Upper lobe of left lung (tissue), 6 donors: ENCODE results near the gene HIBCH. TPM values are rescaled to one million over a fixed set of nuclear protein-coding genes. Genes with fewer than 3 reads are reported as not detected.

Experiments used
- ATAC-seq, 2 donors: fragments of 200-7000 bp; cut with Tn5 transposase; one replicate each; pipeline ENCODE4 v1.9.1; 2022; ENCODE audit warnings: mild to moderate bottlenecking in 2 of 2, moderate library complexity in 2 of 2; ENCODE audit not compliant: low FRiP score in 2 of 2
- DNase-seq, 2 donors: peaks; one replicate each; pipeline ENCODE4 v3.0.0-alpha.2; 2019 to 2020
- H3K27ac ChIP-seq, 4 donors: fragments of 200-600 bp; sonication (generic); one replicate each; pipeline ENCODE4 v1.5.1; 2016 to 2019
- H3K27me3 ChIP-seq, 4 donors: fragments of 200-600 bp; sonication (generic); one replicate each; pipeline ENCODE4 v1.5.1; 2017 to 2019
- H3K36me3 ChIP-seq, 4 donors: fragments of 200-600 bp; sonication (generic); one replicate each; pipeline ENCODE4 v1.5.1; 2016 to 2019
- H3K4me1 ChIP-seq, 4 donors: fragments of 200-600 bp; sonication (generic); one replicate each; pipeline ENCODE4 v1.5.1; 2018 to 2019
- H3K4me3 ChIP-seq, 4 donors: fragments of 200-600 bp; sonication (generic); one replicate each; pipeline ENCODE4 v1.5.1; 2017 to 2019; ENCODE audit warnings: mild to moderate bottlenecking in 2 of 4, moderate library complexity in 1 of 4
- H3K9me3 ChIP-seq, 4 donors: fragments of 200-600 bp; sonication (generic); one replicate each; pipeline ENCODE4 v1.5.1; 2018 to 2019
- CTCF ChIP-seq, 6 experiments: fragments of 450-650 bp in 4 of 6; fragments of 200-600 bp in 2 of 6; sonication (generic) in 2 of 6; IDR thresholded peaks; one replicate each; pipeline ENCODE4 v1.5.1; 2016 to 2019; ENCODE audit warnings: antibody characterized with exemption in 6 of 6
- EP300 ChIP-seq, 4 donors: sonication (generic); formaldehyde crosslinking; IDR thresholded peaks; one replicate each; pipeline ENCODE4 v1.5.1; 2017; ENCODE audit warnings: antibody characterized with exemption in 4 of 4, control low read depth in 2 of 4
- POLR2A ChIP-seq, 4 donors: fragments of 450-650 bp; IDR thresholded peaks; one replicate each; pipeline ENCODE4 v1.5.1; 2016 to 2017; ENCODE audit warnings: antibody characterized with exemption in 4 of 4, mild to moderate bottlenecking in 2 of 4
- POLR2AphosphoS5 ChIP-seq, 2 donors: sonication (generic); formaldehyde crosslinking; IDR thresholded peaks; one replicate each; pipeline ENCODE4 v1.5.1; 2017; ENCODE audit warnings: antibody characterized with exemption in 2 of 2
- WGBS, 2 donors: methylation state at CpG; one replicate each; pipeline ENCODE4 v1.1.5; 2017 to 2018; 5-methylcytosine and 5-hydroxymethylcytosine counted together
- total RNA-seq, 6 donors: library from RNA; depleted of rRNA in 4 of 6; stranded (reverse); fragments of >200 nt in 4 of 6; gene quantifications; one replicate each; pipeline versions ENCODE4 v1.1.0 to v1.2.1, GENCODE V29; 2016 to 2021
- donor health status: DM: no; HTN: no; CAD: no; lungs with moderate emphysema.
- donor health status: DM: no; HTN: yes; CAD: no; lungs with severe emphysema.

The HIBCH gene
- total RNA-seq, 6 donors from 2014 or later = 10.1 to 24.2 (median 14.7) TPM

DNA sequence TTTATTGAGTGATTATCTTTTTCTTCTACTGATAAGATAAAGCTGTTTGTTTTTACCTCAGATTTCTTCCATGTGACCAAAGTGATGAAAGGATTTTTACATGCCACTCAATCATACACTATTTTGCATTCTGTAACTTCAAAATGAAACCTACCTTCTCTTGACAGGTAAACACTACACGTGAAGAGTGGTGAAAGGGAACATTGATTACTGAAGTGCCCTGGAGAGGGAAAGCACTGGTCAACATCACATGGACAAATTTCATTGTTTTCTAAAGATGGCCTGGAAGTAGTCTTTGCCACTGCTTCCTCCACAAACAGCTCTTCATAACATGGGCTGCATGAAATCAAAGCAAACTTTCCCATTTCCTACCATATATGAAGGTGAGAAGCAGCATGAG is 120.1 kb downstream of the HIBCH start:
- Histone ChIP-seq H3K4me3 (no peak overlapping the region), H3K27ac (no peak overlapping the region), H3K36me3 (peaks cover 0 to 15% (median 3%) of the 10 kb centered on the region in 4 donors), H3K27me3 (no peaks in the 10 kb centered on the region), H3K9me3 (no peaks in the 10 kb centered on the region), H3K4me1 (no peaks in the 10 kb centered on the region)
- TF ChIP-seq CTCF (IDR thresholded peaks at IDR 0.05) (no peak), EP300 (IDR thresholded peaks at IDR 0.05) (no peak), POLR2A (IDR thresholded peaks at IDR 0.05) (no peak), POLR2AphosphoS5 (IDR thresholded peaks at IDR 0.05) (no peak)
- WGBS, 2 donors = 42 to 63% methylated on average over 1 of the region's 1 CpG
- ATAC-seq (no peak), DNase-seq (no peak)

DNA sequence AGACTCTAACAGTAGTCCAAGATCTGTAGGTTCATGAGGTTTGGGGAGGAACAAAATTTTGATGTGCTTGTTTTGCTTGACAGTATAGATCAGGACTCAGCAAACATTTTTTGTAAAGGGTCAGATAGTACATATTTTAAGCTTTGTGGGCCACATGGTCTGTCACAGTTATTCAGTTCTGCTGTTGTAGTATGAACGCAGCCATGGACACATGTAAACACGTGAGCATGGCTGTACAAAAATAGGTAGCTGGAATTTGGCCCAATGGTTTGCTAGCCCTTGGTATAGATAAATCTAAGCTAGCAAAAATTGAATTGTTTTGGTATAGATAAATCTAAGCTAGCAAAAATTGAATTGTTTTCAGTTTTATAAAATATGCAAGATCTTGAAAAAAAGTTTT is 120.5 kb downstream of the HIBCH start:
- no peak overlapping the region for H3K27ac ChIP-seq
- TF ChIP-seq EP300 (IDR thresholded peaks at IDR 0.05) (no peak), POLR2A (IDR thresholded peaks at IDR 0.05) (no peak), CTCF (IDR thresholded peaks at IDR 0.05) (no peak), POLR2AphosphoS5 (IDR thresholded peaks at IDR 0.05) (no peak)
- WGBS, 2 donors = 82 to 87% methylated on average over 2 of the region's 2 CpGs
- DNase-seq = no peak
- H3K4me3 ChIP-seq = no peak overlapping the region
- no peaks in the 10 kb centered on the region for H3K4me1 ChIP-seq
- peaks cover 0 to 15% (median 3%) of the 10 kb centered on the region in 4 donors for H3K36me3 ChIP-seq
- no peaks in the 10 kb centered on the region for H3K9me3 ChIP-seq
- no peaks in the 10 kb centered on the region for H3K27me3 ChIP-seq
- ATAC-seq = no peak

- 77 to 80% methylated on average over 5 of the region's 5 CpGs for WGBS, 2 donors
- TF ChIP-seq EP300 (IDR thresholded peaks at IDR 0.05) (no peak), POLR2A (IDR thresholded peaks at IDR 0.05) (no peak), CTCF (IDR thresholded peaks at IDR 0.05) (no peak), POLR2AphosphoS5 (IDR thresholded peaks at IDR 0.05) (no peak)
- no peak for ATAC-seq
- no peaks in the 10 kb centered on the region for H3K27me3 ChIP-seq
- peaks cover 0 to 9% (median 0%) of the 10 kb centered on the region in 4 donors for H3K36me3 ChIP-seq
- no peaks in the 10 kb centered on the region for H3K9me3 ChIP-seq
- H3K27ac ChIP-seq = no peak overlapping the region
- H3K4me1 ChIP-seq = no peaks in the 10 kb centered on the region
- no peak overlapping the region for H3K4me3 ChIP-seq
- no peak for DNase-seq
Observed at GRCh38 chr2:190197143-190197720, 122.4 kb downstream of the HIBCH start.

DNA sequence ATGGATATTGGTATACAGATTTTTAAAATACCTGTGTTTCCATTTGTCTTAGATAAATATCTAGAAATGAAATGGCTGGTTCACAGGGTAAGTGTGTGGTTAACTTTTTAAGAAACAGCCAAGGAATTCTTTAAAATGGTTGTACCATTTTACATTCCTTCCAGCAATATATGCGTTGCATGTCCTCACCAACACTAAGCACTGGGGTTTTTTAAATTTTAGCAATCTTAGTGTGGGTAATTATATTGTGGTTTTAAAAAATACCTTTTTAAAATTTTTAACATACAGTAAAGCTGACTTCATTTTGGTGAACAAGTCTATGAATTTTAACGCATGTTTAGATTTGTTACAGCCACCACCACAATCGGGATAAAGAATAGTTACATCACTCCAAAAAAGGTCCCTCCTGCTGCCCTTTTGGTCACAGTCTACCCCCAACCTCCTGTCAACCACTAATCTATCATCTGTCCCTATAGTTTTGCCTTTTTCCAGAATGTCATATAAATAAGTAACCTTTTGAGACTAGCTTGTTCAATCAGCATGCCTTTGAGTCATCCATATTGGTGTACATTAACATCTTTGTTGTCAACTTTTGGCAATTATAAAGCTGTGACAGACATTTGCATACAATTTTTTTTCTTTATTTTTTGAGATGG is 129.0 kb downstream of the HIBCH start:
- 97 to 98% methylated on average over 3 of the region's 3 CpGs for WGBS, 2 donors
- no peak for TF ChIP-seq POLR2AphosphoS5 (IDR thresholded peaks at IDR 0.05)
- TF ChIP-seq POLR2A (IDR thresholded peaks at IDR 0.05) = no peak
- TF ChIP-seq CTCF (IDR thresholded peaks at IDR 0.05) = no peak
- TF ChIP-seq EP300 (IDR thresholded peaks at IDR 0.05) = no peak
- no peaks in the 10 kb centered on the region for H3K27me3 ChIP-seq
- H3K9me3 ChIP-seq = no peaks in the 10 kb centered on the region
- DNase-seq (no peak), ATAC-seq (no peak)
- no peak overlapping the region for H3K27ac ChIP-seq
- no peaks in the 10 kb centered on the region for H3K36me3 ChIP-seq
- no peak overlapping the region for H3K4me3 ChIP-seq
- H3K4me1 ChIP-seq = no peaks in the 10 kb centered on the region

GRCh38 chr2:190188289-190188688 is 131.3 kb downstream of the HIBCH start:
- H3K27me3 ChIP-seq = no peaks in the 10 kb centered on the region
- H3K36me3 ChIP-seq = no peaks in the 10 kb centered on the region
- H3K4me3 ChIP-seq = no peak overlapping the region
- WGBS, 2 donors = 44 to 65% methylated on average over 1 of the region's 1 CpG
- ATAC-seq (no peak), DNase-seq (no peak)
- no peaks in the 10 kb centered on the region for H3K4me1 ChIP-seq
- H3K9me3 ChIP-seq = no peaks in the 10 kb centered on the region
- TF ChIP-seq POLR2A (IDR thresholded peaks at IDR 0.05) = no peak
- no peak overlapping the region for H3K27ac ChIP-seq
